Stimulated activated CD8-positive, alpha-beta memory T cell treated with anti-CD3 and anti-CD28 coated beads, Interleukin-2, amount 100 ng/mL, for 48 hours (primary cell): ENCODE results near the gene TRMT13.
"Not testable (repeated sequence)": the region's sequence is repeated elsewhere in the genome, so short reads cannot be mapped to it uniquely, and the experiment has no call there.

Experiments used
- DNase-seq, 2 donors: peaks; one replicate each; pipeline ENCODE4 v3.0.0-alpha.2; 2020; ENCODE audit warnings: low read depth in 2 of 2

The TRMT13 gene

GRCh38 chr1:100162881-100163280 lies 29.9 kb downstream of the TRMT13 start:
- DNase-seq, result no peak

GRCh38 chr1:100164216-100164615 lies 31.3 kb downstream of the TRMT13 start:
- DNase-seq, result no peak

DNA sequence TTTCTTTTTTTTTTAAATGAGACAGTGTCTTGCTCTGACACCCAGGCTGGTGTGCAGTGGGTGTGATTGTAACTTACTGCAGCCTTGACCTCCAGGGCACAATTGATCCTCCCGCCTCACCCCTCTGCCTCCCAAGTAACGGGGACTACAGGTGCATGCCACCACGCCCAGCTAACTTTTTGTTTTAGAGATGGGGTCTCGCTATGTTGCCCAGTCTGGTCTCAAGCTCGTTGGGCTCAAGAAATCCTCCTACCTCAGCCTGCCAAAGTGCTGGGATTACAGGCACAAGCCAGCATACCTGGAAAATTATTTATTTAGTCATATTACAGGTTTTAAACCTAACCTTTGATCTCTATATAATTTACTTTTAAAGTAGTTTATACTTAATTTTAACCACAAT lies 31.7 kb downstream of the TRMT13 start:
- no peak for DNase-seq

- DNase-seq, result no peak
Measured at GRCh38 chr1:100168051-100168450, 35.1 kb downstream of the TRMT13 start.

- no peak for DNase-seq
Measured at GRCh38 chr1:100177295-100178041, 44.5 kb downstream of the TRMT13 start.

DNA sequence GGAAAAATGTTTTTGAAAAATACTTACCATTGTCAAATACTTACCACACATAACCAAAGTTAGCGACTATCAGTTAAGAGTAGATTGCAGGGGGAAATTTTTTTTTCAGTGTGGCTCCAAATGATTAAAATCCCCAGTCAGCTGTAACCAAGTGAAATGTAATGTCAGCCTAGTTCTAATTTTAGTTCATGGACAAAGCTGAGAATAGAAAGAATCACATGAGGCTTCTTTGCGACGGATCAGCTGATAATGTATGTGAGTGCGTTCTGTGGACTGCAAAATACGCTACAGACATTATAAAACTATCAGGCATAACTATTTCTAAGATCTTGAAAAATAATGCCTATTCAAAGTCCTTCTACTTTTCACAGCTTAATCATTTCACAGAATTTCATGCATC lies 45.1 kb downstream of the TRMT13 start, which contains the start of gene LRRC39:
LRRC39 (minus strand) TSS at position 166 of the 400 bp plus-strand sequence. CDS start 9,740 bp downstream, outside the sequence.
- DNase-seq, result no peak

DNA sequence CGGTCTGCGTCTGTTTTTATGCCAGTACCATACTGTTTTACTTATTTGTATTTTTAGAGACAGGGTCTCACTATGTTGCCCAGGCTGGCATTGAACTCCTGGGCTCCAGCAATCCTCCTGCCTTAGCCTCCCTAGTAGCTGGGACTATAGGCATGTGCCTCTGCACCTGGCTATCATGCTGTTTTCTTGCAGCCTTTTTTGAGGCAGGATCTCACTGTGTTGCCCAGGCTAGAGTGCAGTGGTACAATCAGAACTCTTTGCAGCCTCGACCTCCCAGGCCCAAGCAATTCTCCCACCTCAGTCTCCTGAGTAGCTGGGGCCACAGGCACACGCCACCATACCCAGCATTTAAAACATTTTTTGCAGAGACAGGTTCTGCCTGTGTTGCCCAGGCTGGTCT lies 50.4 kb downstream of the TRMT13 start:
- DNase-seq, result no peak

DNA sequence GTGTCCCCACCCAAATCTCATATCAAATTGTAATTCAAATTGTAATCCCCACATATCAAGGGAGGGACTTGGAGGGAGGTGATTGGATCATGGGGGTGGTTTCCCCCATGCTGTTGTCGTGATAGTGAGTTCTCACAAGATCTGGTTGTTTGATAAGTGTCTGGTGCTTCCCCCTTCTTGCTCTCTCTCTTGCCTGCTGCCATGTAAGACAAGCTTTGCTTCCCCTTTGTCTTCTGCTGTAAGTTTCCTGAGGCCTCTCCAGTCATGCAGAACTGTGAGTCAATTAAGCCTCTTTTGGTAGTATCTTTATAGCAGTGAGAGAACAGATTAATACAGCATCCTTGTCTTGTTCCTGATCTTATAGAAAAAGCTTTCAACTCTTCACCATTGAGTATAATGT lies 51.6 kb downstream of the TRMT13 start:
- no peak for DNase-seq

GRCh38 chr1:100187912-100188311 lies 54.9 kb downstream of the TRMT13 start:
- no peak for DNase-seq

DNA sequence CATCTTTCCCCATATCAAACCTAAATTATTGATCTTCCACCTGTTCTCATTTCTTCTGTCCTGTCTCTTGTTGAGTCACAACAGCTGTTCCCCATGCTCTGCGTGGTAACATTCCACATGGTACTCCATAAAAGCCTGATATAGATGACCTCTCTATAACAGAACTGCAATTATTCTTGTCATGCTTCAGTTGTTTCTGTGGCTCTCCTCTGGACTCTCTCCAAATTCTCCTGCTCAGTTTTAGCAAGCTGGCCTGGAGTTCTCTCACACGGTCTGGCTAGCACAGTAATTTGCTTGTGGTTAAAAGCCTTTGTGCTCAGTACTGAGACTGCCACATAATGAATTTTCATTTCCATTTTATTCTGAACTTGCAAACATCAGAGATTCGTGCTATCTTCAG lies 55.7 kb downstream of the TRMT13 start:
- no peak for DNase-seq

GRCh38 chr1:100198596-100198995 lies 65.6 kb downstream of the TRMT13 start:
- no peak for DNase-seq

DNA sequence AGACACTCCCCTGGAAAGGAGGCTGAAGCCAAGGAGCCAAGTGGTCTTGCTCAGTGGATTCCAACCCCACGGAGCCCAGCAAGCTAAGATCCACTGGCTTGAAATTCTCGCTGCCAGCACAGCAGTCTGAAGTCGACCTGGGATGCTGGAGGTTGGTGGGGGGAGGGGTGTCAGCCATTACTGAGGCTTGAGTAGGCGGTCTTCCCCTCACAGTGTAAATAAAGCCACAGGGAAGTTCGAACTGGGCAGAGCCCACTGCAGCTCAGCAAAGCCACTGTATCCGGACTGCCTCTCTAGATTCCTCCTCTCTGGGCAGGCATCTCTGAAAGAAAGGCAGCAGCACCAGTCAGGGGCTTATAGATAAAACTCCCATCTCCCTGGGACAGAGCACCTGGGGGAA lies 67.1 kb downstream of the TRMT13 start:
- DNase-seq, result not testable (repeated sequence)
